HEK293 (cell line): Measurements from ENCODE around the gene VMO1.
A peak's percentile ranks its signal among the peaks of the same experiment; 100 is the strongest.

Experiments
- CTCF ChIA-PET: fragments of 350-600 bp; formaldehyde crosslinking; extraction: SDS; loops from one replicate; lab custom pipeline; 2021; ENCODE audit warnings: antibody characterized with exemption; lab: Yijun Ruan, JAX
- POLR2A ChIA-PET: fragments of 300-600 bp; formaldehyde crosslinking; extraction: SDS; loops from one replicate; lab custom pipeline; 2020; ENCODE audit warnings: antibody characterized with exemption, inconsistent platforms; lab: Yijun Ruan, JAX
- H3K27ac ChIP-seq: fragments of 200-500 bp; sonication (Bioruptor generic); 2 replicates; pipeline ENCODE4 v1.5.1; 2014; ENCODE audit warnings: low read depth, low read length, control low read depth, inconsistent platforms; ENCODE audit errors: extremely low read depth
- H3K36me3 ChIP-seq, 2 experiments: fragments of 200-500 bp in 1 of 2; sonication (Bioruptor generic) in 1 of 2; 1 replicate in 1 of 2; 2 replicates in 1 of 2; pipeline ENCODE4 v1.5.1; 2014 to 2017; ENCODE audit warnings: inconsistent platforms in 2 of 2, low read length in 2 of 2; ENCODE audit not compliant: control insufficient read depth in 2 of 2, insufficient read depth in 1 of 2
- H3K4me1 ChIP-seq: fragments of 200-500 bp; sonication (Bioruptor generic); 2 replicates; pipeline ENCODE4 v1.5.1; 2014; ENCODE audit warnings: mild to moderate bottlenecking, low read length, inconsistent platforms; ENCODE audit not compliant: control insufficient read depth, insufficient read depth
- H3K4me3 ChIP-seq: 2 replicates; pipeline ENCODE4 v1.5.1; 2011; ENCODE audit warnings: low read depth, mild to moderate bottlenecking, control low read depth, low read length, moderate library complexity
- H3K9me3 ChIP-seq: fragments of 200-500 bp; sonication (Bioruptor generic); 2 replicates; pipeline ENCODE4 v1.5.1; 2014; ENCODE audit warnings: low read depth, low read length, inconsistent platforms; ENCODE audit not compliant: control insufficient read depth, insufficient read depth
- HOXA7 ChIP-seq: sonication (generic); formaldehyde crosslinking; IDR thresholded peaks from 2 replicates; pipeline ENCODE4 v1.8.1; 2022; ENCODE audit warnings: missing genetic modification reagents, borderline replicate concordance
- PATZ1 ChIP-seq: fragments of 450-650 bp; formaldehyde crosslinking; IDR thresholded peaks from 2 replicates; pipeline ENCODE4 v1.5.1; 2016; ENCODE audit warnings: missing biosample characterization, missing genetic modification characterization
- PRDM10 ChIP-seq: fragments of 450-650 bp; formaldehyde crosslinking; IDR thresholded peaks from 2 replicates; pipeline ENCODE4 v1.5.1; 2016; ENCODE audit warnings: missing biosample characterization, missing genetic modification characterization
- PRDM2 ChIP-seq: fragments of 450-650 bp; formaldehyde crosslinking; IDR thresholded peaks from 2 replicates; pipeline ENCODE4 v1.5.1; 2016; ENCODE audit warnings: missing biosample characterization, missing genetic modification characterization, borderline replicate concordance
- TSHZ1 ChIP-seq: fragments of 450-650 bp; formaldehyde crosslinking; IDR thresholded peaks from 2 replicates; pipeline ENCODE4 v1.5.1; 2016; ENCODE audit warnings: missing biosample characterization, missing genetic modification characterization, borderline replicate concordance
- YY1 ChIP-seq: fragments of 450-650 bp; formaldehyde crosslinking; IDR thresholded peaks from 2 replicates; pipeline ENCODE4 v1.5.1; 2018; ENCODE audit warnings: missing biosample characterization, missing genetic modification characterization
- ZBTB44 ChIP-seq: fragments of 450-650 bp; IDR thresholded peaks from 2 replicates; pipeline ENCODE4 v1.5.1; 2018; ENCODE audit warnings: missing biosample characterization, mild to moderate bottlenecking, missing genetic modification characterization
- ZNF112 ChIP-seq: fragments of 450-650 bp; formaldehyde crosslinking; IDR thresholded peaks from 2 replicates; pipeline ENCODE4 v1.5.0; 2017; ENCODE audit warnings: missing biosample characterization, missing genetic modification characterization
- ZNF132 ChIP-seq: fragments of 450-650 bp; formaldehyde crosslinking; IDR thresholded peaks from 2 replicates; pipeline ENCODE4 v1.5.1; 2017; ENCODE audit warnings: missing biosample characterization, missing genetic modification characterization, borderline replicate concordance
- ZNF19 ChIP-seq: fragments of 450-650 bp; formaldehyde crosslinking; IDR thresholded peaks from 2 replicates; pipeline ENCODE4; 2016; ENCODE audit warnings: missing biosample characterization, missing genetic modification characterization, low read depth
- ZNF488 ChIP-seq: fragments of 450-650 bp; formaldehyde crosslinking; IDR thresholded peaks from 2 replicates; pipeline ENCODE4 v1.5.1; 2016; ENCODE audit warnings: missing biosample characterization, missing genetic modification characterization
- ZNF548 ChIP-seq: fragments of 450-650 bp; formaldehyde crosslinking; IDR thresholded peaks from 2 replicates; pipeline ENCODE4 v1.5.1; 2016; ENCODE audit warnings: missing biosample characterization, missing genetic modification characterization
- ZNF555 ChIP-seq: fragments of 450-650 bp; formaldehyde crosslinking; conservative IDR thresholded peaks from 2 replicates; pipeline ENCODE4 v1.5.1; 2017; ENCODE audit warnings: missing biosample characterization, mild to moderate bottlenecking, missing genetic modification characterization, inconsistent platforms
- ZNF561 ChIP-seq: fragments of 450-650 bp; IDR thresholded peaks from 2 replicates; pipeline ENCODE4 v1.5.1; 2018; ENCODE audit warnings: missing biosample characterization, missing genetic modification characterization, borderline replicate concordance
- ZSCAN16 ChIP-seq: fragments of 450-650 bp; formaldehyde crosslinking; IDR thresholded peaks from 2 replicates; pipeline ENCODE4 v1.5.1; 2016; ENCODE audit warnings: missing biosample characterization, missing genetic modification characterization

The VMO1 gene

GRCh38 chr17:4740025-4740351 is 46.2 kb downstream of the VMO1 start (continued):
- peak; percentile 47; the same call in 1 of the 2 replicates for TF ChIP-seq PATZ1 (tag by site-specific recombination)

- Histone ChIP-seq H3K27ac (peak within 1 kb of the TSS; percentile 59; the same call in 1 of the 2 replicates), H3K4me3 (peak within 1 kb of the TSS; percentile 62), H3K9me3 (no peaks in the 10 kb centered on the region)
- no peak for TF ChIP-seq ZNF132 (tag by site-specific recombination)
- TF ChIP-seq ZBTB44 (tag by site-specific recombination): no peak
- TF ChIP-seq ZNF555 (tag by site-specific recombination): no peak
- no peak; the same call in 1 of the 2 replicates for TF ChIP-seq YY1 (tag by site-specific recombination)
- TF ChIP-seq ZNF112 (tag by site-specific recombination): no peak
- no peak for TF ChIP-seq HOXA7 (CRISPR knock-in tag)
- no peak for TF ChIP-seq ZNF488 (tag by site-specific recombination)
- no peak for TF ChIP-seq ZNF19 (tag by site-specific recombination)
- TF ChIP-seq ZSCAN16 (tag by site-specific recombination): no peak
- no peak for TF ChIP-seq TSHZ1
- no peak; the same call in 1 of the 2 replicates for TF ChIP-seq PRDM10 (tag by site-specific recombination)
- 0 out of 2 replicates have a peak, but pooled peaks have one; percentile 70 for TF ChIP-seq ZNF561 (tag by site-specific recombination)
- no peak for TF ChIP-seq ZNF548
- no peak for TF ChIP-seq PRDM2 (tag by site-specific recombination)
Observed at GRCh38 chr17:4739122-4740024, 46.8 kb downstream of the VMO1 start, which contains the start of the genes CXCL16 and ZMYND15. Gene CXCL16 (minus strand): TSS chr17:4739928. CDS start chr17:4739339, 589 bp downstream. Gene ZMYND15 (plus strand): TSS chr17:4739833. CDS start chr17:4740549, 716 bp downstream.

More at GRCh38 chr17:4739122-4740024, 46.8 kb downstream of the VMO1 start, which contains the start of the genes CXCL16 and ZMYND15:
- peaks cover 0 to 5% of the 10 kb centered on the region in 2 experiments; a peak in 1 of 3 replicates for H3K36me3 ChIP-seq
- peaks cover 8% of the 10 kb centered on the region for H3K4me1 ChIP-seq
- POLR2A ChIA-PET: interaction anchor here (0.6 to 1.8 kb wide), 3 partner anchors 29 to 70 kb away, joined by 3 to 7 read pairs (median 3); no protein-coding TSS in a partner anchor
- CTCF ChIA-PET: interaction anchor here (0.6 to 1.6 kb wide), 5 partner anchors 12 to 295 kb away, joined by 3 to 6 read pairs (median 3); partner anchors contain the start of gene C17orf107
